Epithelial cell of prostate (primary cell): ENCODE data around the gene PLPPR1.
"Not testable (repeated sequence)": the region's sequence is repeated elsewhere in the genome, so short reads cannot be mapped to it uniquely, and the experiment has no call there.

Experiments used
- DNase-seq: peaks from one replicate; pipeline ENCODE4 v3.0.0-alpha.2; 2011; ENCODE audit warnings: low read depth, low spot score
- H3K27ac ChIP-seq: fragments of 450-650 bp; 2 replicates; pipeline ENCODE4 v1.5.1; 2017; ENCODE audit warnings: mild to moderate bottlenecking

PLPPR1 gene

GRCh38 chr9:101117161-101117560 lies 88.6 kb downstream of the PLPPR1 start:
- no peak for DNase-seq
- no peak overlapping the region for H3K27ac ChIP-seq

GRCh38 chr9:101119206-101119819 lies 90.8 kb downstream of the PLPPR1 start:
- H3K27ac ChIP-seq, result no peak overlapping the region
- peak; percentile 1 for DNase-seq

- no peak overlapping the region for H3K27ac ChIP-seq
- DNase-seq, result peak; percentile 3
These were observed 93.4 kb downstream of the PLPPR1 start for GRCh38 chr9:101121836-101122399.

GRCh38 chr9:101126556-101126955 lies 98.0 kb downstream of the PLPPR1 start:
- DNase-seq, result no peak
- H3K27ac ChIP-seq, result no peak overlapping the region

- not testable (repeated sequence) for H3K27ac ChIP-seq, DNase-seq
These were observed 98.8 kb downstream of the PLPPR1 start for GRCh38 chr9:101127369-101127768.

GRCh38 chr9:101128623-101129022 lies 100.1 kb downstream of the PLPPR1 start:
- no peak overlapping the region for H3K27ac ChIP-seq
- DNase-seq, result no peak

GRCh38 chr9:101130054-101130453 lies 101.5 kb downstream of the PLPPR1 start:
- H3K27ac ChIP-seq, result no peak overlapping the region
- DNase-seq, result no peak

GRCh38 chr9:101131326-101131725 lies 102.8 kb downstream of the PLPPR1 start:
- no peak overlapping the region for H3K27ac ChIP-seq
- DNase-seq, result no peak

- DNase-seq, result no peak
- H3K27ac ChIP-seq, result no peak overlapping the region
These were observed 104.3 kb downstream of the PLPPR1 start for GRCh38 chr9:101132801-101133200.

GRCh38 chr9:101138509-101138908 lies 110.0 kb downstream of the PLPPR1 start:
- H3K27ac ChIP-seq, result no peak overlapping the region
- DNase-seq, result no peak

GRCh38 chr9:101139082-101139481 lies 110.6 kb downstream of the PLPPR1 start:
- no peak for DNase-seq
- no peak overlapping the region for H3K27ac ChIP-seq

- no peak overlapping the region for H3K27ac ChIP-seq
- no peak for DNase-seq
These were observed 112.2 kb downstream of the PLPPR1 start for GRCh38 chr9:101140764-101141163.

- no peak overlapping the region for H3K27ac ChIP-seq
- DNase-seq, result no peak
These were observed 118.0 kb downstream of the PLPPR1 start for GRCh38 chr9:101146508-101146907.

GRCh38 chr9:101148344-101148743 lies 119.8 kb downstream of the PLPPR1 start:
- no peak for DNase-seq

GRCh38 chr9:101158361-101158760 lies 129.8 kb downstream of the PLPPR1 start:
- no peak for DNase-seq
- H3K27ac ChIP-seq, result no peak overlapping the region

More at GRCh38 chr9:101148344-101148743, 119.8 kb downstream of the PLPPR1 start:
- H3K27ac ChIP-seq, result no peak overlapping the region

GRCh38 chr9:101162231-101162630 lies 133.7 kb downstream of the PLPPR1 start:
- no peak overlapping the region for H3K27ac ChIP-seq
- DNase-seq, result no peak

GRCh38 chr9:101165131-101165530 lies 136.6 kb downstream of the PLPPR1 start:
- DNase-seq, result no peak
- H3K27ac ChIP-seq, result no peak overlapping the region

- no peak for DNase-seq
These were observed 139.1 kb downstream of the PLPPR1 start for GRCh38 chr9:101167490-101168134.

GRCh38 chr9:101172616-101173015 lies 144.1 kb downstream of the PLPPR1 start:
- no peak for DNase-seq

More at GRCh38 chr9:101167490-101168134, 139.1 kb downstream of the PLPPR1 start:
- H3K27ac ChIP-seq, result no peak overlapping the region

GRCh38 chr9:101173907-101174306 lies 145.4 kb downstream of the PLPPR1 start:
- DNase-seq, result no peak
- H3K27ac ChIP-seq, result no peak overlapping the region

More at GRCh38 chr9:101172616-101173015, 144.1 kb downstream of the PLPPR1 start:
- no peak overlapping the region for H3K27ac ChIP-seq

GRCh38 chr9:101176384-101176783 lies 147.9 kb downstream of the PLPPR1 start:
- H3K27ac ChIP-seq, result no peak overlapping the region
- DNase-seq, result no peak
